HG03280 (cell line): Measurements from ENCODE around the gene KREMEN2.
"Not testable (repeated sequence)": the region's sequence is repeated elsewhere in the genome, so short reads cannot be mapped to it uniquely, and the experiment has no call there.

Experiments used
- ATAC-seq: cut with Tn5 transposase; IDR thresholded peaks from one replicate; pipeline ENCODE4 v1.9.1; 2021; ENCODE audit warnings: mild to moderate bottlenecking, moderate library complexity; ENCODE audit not compliant: unreplicated experiment

Gene KREMEN2, protein sequence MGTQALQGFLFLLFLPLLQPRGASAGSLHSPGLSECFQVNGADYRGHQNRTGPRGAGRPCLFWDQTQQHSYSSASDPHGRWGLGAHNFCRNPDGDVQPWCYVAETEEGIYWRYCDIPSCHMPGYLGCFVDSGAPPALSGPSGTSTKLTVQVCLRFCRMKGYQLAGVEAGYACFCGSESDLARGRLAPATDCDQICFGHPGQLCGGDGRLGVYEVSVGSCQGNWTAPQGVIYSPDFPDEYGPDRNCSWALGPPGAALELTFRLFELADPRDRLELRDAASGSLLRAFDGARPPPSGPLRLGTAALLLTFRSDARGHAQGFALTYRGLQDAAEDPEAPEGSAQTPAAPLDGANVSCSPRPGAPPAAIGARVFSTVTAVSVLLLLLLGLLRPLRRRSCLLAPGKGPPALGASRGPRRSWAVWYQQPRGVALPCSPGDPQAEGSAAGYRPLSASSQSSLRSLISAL

DNA sequence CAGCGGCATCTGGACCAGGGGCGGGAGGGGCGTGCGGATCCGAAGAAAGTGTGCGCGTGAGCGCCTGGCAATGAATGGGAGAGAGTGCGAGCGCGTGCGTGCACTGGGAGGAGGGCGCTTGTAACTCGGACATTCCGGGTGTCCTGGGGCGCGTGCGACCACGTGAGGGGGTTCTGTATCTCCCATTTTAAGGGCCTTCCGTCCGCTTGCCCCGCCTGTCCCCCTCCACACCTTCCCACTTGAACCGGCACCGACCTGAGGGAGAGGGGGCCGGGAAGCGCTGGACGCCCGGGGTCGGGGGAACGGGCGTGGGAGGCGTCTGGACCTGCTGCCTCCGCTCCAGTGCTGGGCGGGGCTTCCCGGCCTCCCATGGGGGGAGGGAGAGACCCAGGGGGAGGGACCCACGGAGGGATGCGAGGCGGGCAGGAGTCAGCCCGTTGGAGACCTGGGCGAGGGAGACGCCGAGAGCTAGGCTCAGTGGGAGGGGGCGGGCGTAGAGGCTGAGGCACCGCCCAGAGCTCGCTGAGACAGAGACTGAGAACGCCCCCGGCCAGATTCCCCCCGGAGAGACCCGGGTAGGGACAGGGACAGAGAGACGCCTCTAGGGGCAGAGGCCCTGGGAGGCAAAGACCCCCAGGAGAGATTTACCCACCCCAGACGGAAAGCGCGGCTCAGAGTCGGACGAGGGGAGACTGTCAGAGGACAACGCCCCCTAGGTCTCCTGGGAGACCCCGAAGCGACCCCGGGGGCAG is at the start of gene KREMEN2:
Gene KREMEN2 (plus strand): TSS at position 553 of the 752 bp plus-strand sequence. CDS start 246 bp downstream, outside the sequence.
- ATAC-seq = no peak

DNA sequence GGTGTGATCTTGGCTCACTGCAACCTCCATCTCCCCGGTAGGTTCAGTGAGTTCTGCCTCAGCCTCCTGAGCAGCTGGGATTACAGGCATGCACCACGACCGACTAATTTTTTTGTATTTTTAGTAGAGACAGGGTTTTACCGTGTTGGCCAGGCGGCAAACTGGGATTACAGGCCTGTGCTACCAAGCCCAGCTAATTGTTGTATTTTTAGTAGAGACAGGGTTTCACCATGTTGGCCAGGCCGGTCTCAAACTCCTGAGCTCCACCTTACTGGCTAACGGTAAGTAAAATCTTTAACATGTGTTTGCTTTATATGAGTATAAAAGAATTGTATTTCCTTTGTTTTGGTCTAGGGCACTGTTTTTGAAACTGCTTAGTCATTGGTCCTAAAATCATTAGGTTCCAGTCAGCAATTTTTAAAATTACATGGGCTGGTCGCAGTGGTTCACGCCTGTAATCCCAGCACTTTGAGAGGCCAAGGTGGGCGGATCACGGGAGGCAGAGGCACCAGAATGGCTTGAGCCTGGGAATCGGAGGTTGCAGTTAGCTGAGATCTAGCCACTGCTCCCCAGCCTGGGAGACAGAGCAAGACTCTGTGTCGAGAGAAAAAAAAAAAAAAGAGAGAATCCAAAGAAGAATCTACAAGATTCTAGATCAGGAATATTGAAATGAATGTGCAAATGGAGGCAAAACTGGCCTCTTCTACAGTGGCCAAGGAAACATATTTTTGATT is 48.7 kb upstream of the KREMEN2 start:
- ATAC-seq = no peak

DNA sequence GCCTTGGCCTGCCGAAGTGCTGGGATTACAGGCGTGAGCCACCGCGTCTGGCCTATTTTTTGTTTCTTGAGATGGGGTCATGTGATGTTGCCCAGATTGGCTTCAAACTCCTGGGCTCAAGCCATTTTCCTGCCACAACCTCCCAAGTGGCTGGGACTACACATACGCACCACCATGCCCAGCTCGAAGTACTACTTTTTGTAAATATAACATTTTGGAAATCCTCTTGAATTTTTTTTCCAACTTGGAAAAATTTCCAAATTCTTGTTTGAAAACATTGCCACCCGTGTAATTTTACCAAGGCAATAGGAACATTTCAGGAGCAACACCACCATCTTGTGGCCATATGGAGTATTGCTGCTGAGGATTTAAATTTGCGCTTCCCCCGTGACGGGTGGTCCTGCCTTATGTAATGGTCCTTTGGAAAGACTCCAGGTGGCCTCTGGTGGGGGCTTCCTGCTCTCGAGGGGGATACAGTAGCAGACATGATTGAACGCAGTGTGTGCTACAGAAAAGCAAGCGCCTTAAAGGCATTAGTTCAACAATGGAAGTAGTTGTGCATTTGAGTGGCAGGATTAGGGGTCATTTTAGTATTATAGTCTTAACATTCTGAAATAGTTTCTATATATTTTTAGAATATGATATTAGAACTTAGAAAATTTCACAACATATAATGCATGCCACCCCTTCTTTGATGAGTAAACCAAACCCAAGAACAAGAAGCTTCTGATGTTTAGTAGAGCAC is 44.4 kb upstream of the KREMEN2 start:
- no peak for ATAC-seq

DNA sequence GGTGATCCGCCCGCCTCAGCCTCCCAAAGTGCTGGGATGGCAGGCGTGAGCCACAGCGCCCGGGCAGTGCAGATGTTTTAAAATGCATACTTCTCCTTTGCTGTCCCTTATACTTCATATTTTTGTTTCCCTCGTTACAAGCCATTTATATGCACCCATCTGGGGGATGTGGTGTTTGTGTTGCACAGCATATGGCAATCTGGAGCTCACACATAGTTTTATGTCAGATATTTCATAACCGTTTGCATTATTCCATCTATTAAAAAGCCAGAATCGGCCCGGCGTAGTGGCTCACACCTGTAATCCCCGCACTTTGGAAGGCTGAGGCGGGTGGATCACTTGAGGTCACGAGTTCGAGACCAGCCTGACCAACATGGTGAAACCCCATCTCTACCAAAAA is 40.6 kb upstream of the KREMEN2 start:
- no peak for ATAC-seq

DNA sequence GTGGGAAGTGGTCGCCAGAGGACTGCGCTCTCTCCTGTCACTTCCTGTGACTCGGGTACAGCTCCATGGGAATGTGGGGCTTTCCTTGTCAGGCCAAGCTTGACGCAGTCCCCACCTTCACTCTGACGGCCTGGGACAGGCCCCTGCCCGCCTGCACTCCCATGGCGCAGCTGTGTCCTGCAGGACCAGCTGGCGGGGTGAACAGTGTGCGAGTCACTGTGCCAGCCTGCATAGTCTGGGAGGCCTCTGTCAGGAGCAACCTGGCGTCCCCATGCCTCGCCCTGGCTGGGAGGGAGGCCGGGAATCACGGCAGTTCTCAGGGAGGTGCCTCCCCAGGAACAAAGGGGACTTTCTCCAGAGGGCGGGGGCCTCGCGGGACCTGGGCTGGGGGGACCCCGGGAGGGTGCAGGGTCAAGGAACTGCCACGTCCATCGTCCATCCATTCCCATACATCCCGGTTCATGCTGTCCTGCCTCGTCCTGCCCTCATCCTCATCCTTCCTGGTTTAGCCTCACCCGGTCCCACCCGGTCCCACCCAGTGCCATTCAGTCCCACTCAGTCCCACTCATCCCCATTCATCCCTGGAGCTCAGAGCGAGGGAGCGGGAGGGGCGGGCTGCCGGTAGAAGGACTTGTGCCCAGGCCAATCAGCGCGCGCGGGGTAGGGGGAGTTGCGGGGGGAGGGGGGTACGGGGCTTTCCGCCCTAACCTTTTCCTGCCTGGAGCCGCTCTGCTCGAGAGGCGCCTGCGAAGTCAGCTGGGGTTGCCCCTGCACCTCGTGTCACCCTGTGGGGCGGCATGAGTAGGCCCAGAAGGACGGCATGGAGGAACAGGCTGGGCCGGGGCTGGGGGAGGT is 38.9 kb upstream of the KREMEN2 start:
- ATAC-seq = no peak

DNA sequence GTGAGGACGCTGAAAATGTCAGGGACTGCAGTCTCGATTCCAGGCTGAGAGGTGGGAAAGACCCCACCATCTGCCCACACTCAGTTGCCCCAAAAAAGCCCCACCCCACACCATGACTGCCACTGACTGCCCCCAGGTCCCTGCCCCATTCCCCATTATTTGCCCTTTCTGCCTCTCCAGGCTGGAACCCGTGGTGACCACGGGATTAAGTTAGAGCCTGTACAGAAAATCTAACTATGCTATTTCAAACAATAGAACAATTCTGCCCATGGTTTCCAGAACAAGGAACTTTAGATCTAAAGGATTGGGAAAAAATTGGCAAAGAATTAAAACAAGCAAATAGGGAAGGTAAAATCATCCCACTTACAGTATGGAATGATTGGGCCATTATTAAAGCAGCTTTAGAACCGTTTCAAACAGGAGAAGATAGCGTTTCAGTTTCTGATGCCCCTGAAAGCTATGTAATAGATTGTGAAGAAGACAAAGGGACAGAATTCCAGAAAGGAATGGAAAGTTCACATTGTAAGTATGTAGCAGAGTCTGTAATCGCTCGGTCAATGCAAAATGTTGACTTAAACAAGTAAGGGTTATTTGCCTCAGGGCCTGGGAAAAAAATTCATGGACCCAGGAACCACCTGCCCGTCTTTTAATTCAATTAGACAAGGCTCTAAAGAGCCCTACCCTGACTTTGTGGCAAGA is 38.0 kb upstream of the KREMEN2 start:
- ATAC-seq = no peak

DNA sequence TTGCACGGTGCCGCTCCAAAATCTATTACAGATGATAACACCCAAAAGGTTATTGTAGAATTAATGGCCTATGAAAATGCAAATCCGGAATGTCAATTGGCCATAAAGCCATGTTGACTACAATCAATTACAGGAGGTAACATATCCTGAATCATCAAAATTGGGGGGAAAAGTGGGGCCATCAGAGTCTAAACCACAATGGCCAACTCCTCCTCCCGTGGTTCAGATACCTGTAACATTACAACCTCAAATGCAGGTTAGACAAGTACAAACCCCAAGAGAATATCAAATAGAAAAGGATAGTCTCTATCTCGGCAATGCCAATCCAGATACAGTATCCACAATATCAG is 37.5 kb upstream of the KREMEN2 start:
- no peak for ATAC-seq

DNA sequence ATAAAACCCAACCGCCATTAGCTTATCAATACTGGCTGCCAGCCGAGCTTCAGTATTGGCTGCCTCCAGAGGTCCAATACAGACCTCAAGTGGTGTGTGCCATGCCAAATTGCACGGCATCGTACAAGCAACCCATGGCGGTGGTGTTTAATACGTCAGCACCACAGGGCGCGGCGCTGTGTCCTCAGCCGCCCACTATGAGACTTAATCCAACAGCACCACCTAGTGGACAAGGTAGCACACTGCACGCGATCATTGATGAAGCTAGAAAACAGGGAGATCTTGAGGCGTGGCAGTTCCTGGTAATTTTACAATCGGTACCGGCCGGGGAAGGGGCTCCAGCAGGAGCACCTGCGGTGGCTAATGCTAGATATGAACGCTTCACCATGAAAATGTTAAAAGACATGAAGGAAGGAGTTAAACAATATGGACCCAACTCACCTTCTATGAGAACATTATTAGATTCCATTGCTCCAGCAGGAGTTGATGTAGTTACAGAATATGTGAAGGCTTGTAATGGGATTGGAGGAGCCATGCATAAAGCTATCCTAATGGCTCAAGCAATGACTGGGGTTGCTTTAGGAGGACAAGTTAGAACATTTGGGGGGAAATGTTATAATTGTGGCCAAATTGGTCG is 36.9 kb upstream of the KREMEN2 start:
- peak; percentile 84 for ATAC-seq

DNA sequence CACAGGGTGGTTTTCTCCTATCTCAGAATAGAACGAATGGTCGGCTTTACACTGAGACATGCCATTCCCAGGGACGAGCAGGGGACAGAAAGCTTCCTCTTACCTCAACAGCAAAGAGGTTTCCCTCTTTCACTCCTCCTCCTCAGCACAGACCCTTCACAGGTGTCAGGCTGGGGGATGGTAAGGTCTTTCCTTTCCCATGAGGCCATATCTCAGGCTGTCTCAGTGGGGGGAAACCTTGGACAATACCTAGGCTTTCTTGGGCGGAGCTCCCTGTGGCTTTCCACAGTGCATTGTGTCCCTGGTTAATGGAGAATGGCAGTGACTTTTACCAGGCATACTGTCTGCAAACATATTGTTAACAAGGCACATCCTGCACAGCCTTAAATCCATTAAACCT is 35.9 kb upstream of the KREMEN2 start:
- not testable (repeated sequence) for ATAC-seq

DNA sequence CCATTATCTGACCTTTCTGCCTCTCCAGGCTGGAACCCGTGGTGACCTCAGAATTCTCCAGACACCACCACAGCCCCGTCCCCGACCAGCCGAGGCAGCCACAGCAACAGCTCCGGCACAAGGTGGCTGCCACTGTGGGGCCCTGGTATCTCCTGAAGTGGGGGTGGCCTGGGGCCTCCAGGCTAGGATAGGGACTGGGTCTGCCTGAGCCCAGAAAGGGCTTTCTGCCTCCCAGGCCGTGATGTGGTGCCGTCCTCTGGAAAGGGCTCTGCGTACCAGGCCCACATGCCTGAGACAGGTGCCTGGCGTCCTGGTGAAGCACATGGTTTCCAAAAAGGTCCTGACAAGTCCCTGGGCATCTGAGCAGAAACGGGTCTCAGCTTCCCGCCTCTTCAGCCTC is 35.3 kb upstream of the KREMEN2 start:
- no peak for ATAC-seq

DNA sequence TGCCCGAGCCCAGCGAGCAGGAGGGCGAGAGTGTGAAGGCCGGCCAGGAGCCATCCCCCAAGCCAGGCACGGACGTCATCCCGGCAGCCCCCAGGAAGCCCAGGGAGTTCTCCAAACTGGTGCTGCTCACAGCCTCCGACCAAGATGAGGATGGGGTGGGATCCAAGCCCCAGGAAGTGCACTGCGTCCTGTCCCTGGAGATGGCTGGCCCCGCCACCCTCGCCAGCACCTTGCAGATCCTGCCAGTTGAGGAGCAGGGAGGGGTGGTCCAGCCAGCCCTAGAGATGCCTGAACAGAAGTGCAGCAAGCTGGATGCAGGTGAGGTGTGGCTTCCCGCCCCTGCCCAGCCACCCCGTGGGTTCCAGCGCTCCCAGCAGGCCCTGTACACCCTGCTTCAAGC is 34.4 kb upstream of the KREMEN2 start:
- ATAC-seq = no peak

DNA sequence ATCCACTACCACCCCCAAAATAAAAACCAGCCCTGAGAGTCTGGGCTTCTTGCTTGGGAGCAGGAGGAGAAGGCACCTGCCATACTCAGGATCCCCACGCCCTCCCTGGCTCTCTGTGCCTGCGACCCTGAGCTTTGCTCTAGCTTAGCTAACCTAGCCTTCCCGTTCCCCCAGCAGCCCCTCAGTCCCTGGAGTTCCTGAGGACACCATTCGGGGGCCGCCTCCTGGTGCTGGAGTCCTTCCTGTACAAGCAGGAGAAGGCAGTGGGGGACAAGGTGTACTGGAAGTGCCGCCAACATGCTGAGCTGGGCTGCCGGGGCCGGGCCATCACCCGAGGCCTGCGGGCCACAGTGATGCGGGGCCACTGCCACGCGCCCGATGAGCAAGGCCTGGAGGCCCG is 33.8 kb upstream of the KREMEN2 start:
- no peak for ATAC-seq

DNA sequence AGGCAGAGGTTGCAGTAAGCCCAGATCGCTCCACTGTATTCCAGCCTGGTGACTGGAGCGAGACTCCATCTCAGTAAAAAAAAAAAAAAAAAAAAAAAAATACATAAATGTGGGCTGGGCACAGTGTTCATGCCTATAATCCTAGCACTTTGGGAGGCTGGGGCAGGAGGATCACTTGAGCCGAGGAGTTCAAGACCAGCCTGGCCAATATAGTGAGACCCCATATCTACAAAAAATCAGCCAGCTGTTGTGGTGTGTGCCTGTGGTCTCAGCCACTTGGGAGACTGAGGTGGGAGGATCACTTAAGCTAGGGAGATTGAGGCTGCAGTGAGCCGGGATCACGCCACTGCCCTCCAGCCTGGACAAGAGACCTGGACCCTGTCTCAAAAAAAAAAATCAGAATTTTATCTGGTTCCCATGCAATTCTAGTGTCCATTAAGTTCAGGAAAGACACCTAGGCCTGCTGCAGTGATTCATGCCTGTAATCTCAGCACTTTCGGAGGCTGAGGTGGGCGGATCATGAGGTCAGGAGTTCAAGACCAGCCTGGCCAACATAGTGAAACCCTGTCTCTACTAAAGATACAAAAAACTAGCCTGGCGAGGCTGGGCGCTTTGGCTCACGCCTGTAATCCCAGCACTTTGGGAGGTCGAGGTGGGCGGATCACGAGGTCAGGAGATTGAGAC is 32.7 kb upstream of the KREMEN2 start:
- not testable (repeated sequence) for ATAC-seq

DNA sequence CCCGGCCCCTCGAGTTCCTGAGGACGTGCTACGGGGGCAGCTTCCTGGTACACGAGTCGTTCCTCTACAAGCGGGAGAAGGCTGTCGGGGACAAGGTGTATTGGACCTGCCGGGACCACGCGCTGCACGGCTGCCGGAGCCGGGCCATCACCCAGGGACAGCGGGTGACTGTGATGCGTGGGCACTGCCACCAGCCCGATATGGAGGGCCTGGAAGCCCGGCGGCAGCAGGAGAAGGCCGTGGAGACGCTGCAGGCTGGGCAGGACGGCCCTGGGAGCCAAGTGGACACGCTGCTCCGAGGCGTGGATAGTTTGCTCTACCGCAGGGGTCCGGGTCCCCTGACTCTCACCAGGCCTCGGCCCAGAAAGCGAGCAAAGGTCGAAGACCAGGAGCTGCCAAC is 30.9 kb upstream of the KREMEN2 start:
- no peak for ATAC-seq

DNA sequence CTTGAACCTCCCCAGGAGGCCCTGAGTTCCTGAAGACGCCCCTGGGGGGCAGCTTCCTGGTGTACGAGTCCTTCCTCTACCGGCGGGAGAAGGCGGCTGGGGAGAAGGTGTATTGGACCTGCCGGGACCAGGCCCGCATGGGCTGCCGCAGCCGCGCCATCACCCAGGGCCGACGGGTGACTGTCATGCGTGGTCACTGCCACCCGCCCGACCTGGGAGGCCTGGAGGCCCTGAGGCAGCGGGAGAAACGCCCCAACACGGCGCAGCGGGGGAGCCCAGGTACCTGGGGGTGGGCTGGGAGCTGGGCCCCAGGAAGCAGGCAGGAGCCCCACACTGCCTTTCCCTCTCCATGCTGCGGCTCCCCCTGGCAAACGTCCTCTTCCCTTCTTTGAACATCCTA is 30.4 kb upstream of the KREMEN2 start:
- no peak for ATAC-seq

DNA sequence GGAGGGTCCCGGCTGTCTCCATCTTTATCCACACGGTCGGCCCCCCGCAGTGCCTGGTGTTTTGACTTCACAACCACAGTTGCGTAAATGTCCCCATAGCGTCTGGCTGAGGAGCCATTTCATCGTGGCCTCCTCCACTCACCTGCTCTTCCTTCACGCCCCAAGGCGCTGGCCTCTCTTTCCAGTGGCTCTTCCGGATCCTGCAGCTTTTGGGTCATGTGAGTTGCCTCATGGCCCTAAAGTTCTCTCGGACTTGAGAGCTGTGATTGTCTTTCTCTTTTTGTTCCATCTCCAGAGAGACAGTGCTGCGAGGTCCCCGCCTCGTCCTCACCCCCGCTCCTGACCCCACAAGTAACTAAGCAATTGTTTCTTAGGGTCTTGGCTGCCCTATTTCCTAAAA is 29.6 kb upstream of the KREMEN2 start:
- no peak for ATAC-seq

DNA sequence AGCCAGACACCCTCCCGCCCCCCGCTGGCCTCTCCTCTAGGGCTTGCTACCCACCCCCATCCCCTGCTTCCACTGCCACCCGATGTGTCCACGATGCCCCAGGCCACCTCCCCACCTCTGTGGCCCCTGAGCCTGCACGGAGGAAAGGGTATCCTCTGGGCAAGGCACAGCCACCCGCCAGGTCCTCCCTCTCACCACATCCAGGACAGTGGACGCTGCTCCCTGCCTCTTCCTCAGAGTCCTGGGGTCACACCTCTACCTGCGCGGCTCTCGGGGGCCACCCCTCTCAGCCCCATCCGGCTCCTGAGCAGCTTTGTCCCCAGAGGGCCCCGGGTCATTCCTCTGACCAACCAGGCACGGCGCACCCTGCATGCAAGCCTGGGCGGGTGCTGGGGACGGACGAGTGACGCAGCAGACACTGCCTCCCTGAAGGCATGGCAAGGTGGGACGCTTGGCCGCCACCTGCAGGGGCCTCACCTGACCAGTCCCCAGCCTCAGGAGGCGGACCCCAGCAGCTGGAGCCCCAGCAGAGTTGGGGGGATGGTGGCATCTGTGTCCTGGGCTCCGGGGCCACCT is 27.6 kb upstream of the KREMEN2 start:
- no peak for ATAC-seq

DNA sequence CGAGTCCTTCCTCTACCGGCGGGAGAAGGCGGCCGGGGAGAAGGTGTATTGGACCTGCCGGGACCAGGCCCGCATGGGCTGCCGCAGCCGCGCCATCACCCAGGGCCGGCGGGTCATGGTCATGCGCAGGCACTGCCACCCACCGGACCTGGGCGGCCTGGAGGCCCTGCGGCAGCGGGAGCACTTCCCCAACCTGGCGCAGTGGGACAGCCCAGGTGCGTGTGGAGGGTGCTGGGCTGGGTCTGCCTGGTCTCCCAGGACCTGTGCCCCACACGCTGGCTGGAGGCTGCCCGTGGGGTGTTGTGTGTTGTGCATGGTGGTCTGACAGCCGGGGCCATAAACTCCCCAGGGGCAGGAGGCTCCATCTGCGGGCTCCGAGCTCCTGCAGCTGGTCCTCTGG is 26.9 kb upstream of the KREMEN2 start:
- ATAC-seq = no peak
